NB4 (cell line): Measurements from ENCODE around the gene P2RY2.

Experiments
- DNase-seq: peaks from one replicate; pipeline ENCODE4 v3.0.0; 2010; ENCODE audit warnings: low read depth
- H3K4me3 ChIP-seq: one replicate; pipeline ENCODE4 v1.5.1; 2011; ENCODE audit warnings: mild to moderate bottlenecking, low read depth, low read length, moderate library complexity
- MYC ChIP-seq: IDR thresholded peaks from 2 replicates; pipeline ENCODE4 v1.6.1; 2011; ENCODE audit warnings: low read depth, low read length
- POLR2A ChIP-seq: IDR thresholded peaks from 2 replicates; pipeline ENCODE4 v1.6.1; 2011; ENCODE audit warnings: mild to moderate bottlenecking; ENCODE audit not compliant: insufficient read length; ENCODE audit errors: extremely low read depth
- TF ChIP-seq, protein P1 (sequence below): IDR thresholded peaks from 2 replicates; pipeline ENCODE4 v1.6.1; 2011; ENCODE audit warnings: low read depth, low read length
- TF ChIP-seq, protein P2 (sequence below): IDR thresholded peaks from one replicate; pipeline ENCODE4 v1.5.1; 2012; ENCODE audit warnings: low read depth, low read length

The P2RY2 gene

DNA sequence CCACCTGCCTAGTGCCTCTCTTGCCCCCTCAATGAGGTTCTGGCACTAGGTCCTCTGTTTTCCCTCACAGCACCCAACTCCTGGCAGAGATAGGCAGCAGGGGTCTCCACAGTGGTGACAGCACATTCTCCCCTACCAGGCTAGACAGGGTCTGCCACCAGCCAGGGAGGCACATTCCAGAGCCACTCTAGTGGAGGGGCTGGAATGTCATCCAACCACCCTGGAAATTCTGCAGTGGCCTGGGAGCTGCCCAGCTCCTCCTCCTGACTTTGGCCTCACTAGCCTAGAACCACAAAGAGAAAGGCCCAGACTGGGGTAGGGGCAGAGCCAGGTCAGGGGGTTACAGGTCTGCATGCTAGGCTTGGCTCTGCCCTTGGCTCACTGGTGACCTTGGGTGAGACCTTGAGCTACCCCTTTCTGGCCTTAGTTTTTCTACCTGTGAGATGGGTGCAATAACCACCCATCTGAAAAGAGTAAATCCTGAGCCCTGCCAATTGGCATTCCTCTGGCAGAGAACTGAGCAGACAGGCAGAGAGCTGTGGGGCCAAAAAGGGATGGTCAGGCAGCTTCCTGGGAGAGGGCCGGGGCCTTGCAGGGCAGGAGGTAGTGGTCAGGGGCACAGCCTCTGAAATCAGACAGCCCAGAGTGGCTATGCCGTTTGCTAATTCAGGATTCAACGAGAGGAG is 7.1 kb downstream of the P2RY2 start:
- TF ChIP-seq POLR2A (no peak), MYC (no peak)
- TF ChIP-seq, protein P1, sequence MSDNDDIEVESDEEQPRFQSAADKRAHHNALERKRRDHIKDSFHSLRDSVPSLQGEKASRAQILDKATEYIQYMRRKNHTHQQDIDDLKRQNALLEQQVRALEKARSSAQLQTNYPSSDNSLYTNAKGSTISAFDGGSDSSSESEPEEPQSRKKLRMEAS: no peak
- TF ChIP-seq, protein P2, sequence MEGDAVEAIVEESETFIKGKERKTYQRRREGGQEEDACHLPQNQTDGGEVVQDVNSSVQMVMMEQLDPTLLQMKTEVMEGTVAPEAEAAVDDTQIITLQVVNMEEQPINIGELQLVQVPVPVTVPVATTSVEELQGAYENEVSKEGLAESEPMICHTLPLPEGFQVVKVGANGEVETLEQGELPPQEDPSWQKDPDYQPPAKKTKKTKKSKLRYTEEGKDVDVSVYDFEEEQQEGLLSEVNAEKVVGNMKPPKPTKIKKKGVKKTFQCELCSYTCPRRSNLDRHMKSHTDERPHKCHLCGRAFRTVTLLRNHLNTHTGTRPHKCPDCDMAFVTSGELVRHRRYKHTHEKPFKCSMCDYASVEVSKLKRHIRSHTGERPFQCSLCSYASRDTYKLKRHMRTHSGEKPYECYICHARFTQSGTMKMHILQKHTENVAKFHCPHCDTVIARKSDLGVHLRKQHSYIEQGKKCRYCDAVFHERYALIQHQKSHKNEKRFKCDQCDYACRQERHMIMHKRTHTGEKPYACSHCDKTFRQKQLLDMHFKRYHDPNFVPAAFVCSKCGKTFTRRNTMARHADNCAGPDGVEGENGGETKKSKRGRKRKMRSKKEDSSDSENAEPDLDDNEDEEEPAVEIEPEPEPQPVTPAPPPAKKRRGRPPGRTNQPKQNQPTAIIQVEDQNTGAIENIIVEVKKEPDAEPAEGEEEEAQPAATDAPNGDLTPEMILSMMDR: no peak
- peak overlapping the region; percentile 7 for H3K4me3 ChIP-seq
- no peak for DNase-seq

DNA sequence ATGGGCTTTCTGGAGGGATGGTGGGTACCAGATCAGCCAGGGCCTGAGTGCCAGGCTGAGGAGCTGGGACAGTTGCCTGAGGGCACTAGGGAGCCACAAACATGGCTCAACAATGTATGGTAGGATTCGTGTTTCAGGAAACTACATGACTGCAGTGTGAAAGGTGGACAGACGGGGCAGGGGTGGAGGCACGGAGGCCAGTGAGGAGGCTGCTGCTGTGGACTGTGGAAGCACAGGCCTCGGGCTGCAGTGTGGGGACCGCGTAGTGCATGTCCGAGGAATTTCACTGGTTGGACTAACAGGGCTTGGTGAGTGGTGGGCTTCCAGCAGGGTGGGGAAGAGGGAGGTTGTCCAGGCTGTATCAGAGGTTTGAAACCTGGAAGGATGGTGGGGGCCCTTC is 7.8 kb downstream of the P2RY2 start:
- TF ChIP-seq, protein P2: no peak
- TF ChIP-seq, protein P1: no peak
- TF ChIP-seq POLR2A: no peak
- no peak for TF ChIP-seq MYC
- no peak overlapping the region for H3K4me3 ChIP-seq
- no peak for DNase-seq

DNA sequence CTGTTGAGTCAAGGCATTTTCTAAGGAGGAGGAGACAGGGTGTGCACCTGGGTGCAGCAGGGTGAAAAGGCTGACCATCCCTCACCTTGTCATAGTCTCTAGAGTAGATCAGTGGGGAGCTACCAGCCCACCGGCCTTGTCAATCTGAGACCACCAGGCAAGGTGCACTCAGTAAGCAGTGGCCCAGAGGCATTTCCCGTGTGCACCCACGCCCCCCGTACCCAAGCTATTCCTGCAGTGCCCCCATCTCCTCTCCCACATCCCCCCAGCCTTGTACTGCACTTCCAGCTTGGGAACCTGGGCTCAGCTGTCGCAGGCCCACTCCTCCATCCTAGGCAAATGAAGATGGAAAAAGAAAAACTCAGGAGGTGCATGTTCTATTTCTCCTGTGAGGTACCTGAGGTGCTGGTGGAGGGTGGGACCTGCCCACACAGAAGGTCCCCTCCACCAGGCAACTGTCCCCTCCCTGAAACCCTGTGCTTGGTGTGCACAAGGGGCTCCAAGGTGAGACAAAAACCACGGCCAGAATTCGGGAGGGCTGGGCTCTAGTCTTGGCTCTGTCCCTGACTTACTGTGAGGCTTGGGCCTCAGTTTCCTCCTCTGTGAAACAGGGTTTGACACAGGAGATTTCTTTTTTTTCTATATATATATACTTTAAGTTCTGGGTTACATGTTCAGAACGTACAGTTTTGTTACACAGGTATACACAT is 8.4 kb downstream of the P2RY2 start:
- DNase-seq: no peak
- TF ChIP-seq, protein P2: no peak
- TF ChIP-seq POLR2A (no peak), MYC (no peak)
- TF ChIP-seq, protein P1: no peak
- H3K4me3 ChIP-seq: no peak overlapping the region

GRCh38 chr11:73227571-73228211 is 9.6 kb downstream of the P2RY2 start:
- TF ChIP-seq, protein P2: no peak
- TF ChIP-seq, protein P1: no peak
- no peak for TF ChIP-seq POLR2A
- TF ChIP-seq MYC: no peak
- DNase-seq: no peak
- no peak overlapping the region for H3K4me3 ChIP-seq

GRCh38 chr11:73228268-73229134 is 10.4 kb downstream of the P2RY2 start:
- H3K4me3 ChIP-seq: no peak overlapping the region
- no peak for TF ChIP-seq POLR2A
- TF ChIP-seq MYC: no peak
- TF ChIP-seq, protein P1: no peak
- TF ChIP-seq, protein P2: no peak
- no peak for DNase-seq
